ENCODE data around the gene CAPZA1.

DNA sequence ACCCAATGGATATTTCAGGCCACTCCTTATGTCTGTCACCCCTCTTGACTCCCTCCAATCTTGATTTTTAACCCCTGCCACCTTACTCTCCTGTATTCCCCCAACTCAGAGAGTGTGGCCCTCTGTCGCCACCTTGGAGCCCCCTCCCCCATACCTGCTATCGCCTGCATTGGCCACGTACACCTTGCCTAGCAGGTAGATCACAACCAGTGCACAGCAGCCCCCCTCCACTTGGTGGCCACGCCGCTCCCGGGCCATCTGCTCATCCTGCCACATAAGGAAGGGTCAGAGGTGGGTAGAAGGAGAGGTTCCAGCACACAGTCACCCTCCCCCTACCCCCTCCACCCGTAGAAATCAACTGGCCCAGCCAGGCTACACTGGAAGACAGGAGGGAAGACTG is 92.6 kb downstream of the CAPZA1 start:
- TF ChIP-seq, protein P1, sequence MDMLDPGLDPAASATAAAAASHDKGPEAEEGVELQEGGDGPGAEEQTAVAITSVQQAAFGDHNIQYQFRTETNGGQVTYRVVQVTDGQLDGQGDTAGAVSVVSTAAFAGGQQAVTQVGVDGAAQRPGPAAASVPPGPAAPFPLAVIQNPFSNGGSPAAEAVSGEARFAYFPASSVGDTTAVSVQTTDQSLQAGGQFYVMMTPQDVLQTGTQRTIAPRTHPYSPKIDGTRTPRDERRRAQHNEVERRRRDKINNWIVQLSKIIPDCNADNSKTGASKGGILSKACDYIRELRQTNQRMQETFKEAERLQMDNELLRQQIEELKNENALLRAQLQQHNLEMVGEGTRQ (IDR thresholded peaks at IDR 0.05; ENCODE audit: borderline replicate concordance, low read depth, low read length), result no peak
- TF ChIP-seq, protein P2, sequence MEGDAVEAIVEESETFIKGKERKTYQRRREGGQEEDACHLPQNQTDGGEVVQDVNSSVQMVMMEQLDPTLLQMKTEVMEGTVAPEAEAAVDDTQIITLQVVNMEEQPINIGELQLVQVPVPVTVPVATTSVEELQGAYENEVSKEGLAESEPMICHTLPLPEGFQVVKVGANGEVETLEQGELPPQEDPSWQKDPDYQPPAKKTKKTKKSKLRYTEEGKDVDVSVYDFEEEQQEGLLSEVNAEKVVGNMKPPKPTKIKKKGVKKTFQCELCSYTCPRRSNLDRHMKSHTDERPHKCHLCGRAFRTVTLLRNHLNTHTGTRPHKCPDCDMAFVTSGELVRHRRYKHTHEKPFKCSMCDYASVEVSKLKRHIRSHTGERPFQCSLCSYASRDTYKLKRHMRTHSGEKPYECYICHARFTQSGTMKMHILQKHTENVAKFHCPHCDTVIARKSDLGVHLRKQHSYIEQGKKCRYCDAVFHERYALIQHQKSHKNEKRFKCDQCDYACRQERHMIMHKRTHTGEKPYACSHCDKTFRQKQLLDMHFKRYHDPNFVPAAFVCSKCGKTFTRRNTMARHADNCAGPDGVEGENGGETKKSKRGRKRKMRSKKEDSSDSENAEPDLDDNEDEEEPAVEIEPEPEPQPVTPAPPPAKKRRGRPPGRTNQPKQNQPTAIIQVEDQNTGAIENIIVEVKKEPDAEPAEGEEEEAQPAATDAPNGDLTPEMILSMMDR (IDR thresholded peaks at IDR 0.05), result no peak
- TF ChIP-seq, protein P3, sequence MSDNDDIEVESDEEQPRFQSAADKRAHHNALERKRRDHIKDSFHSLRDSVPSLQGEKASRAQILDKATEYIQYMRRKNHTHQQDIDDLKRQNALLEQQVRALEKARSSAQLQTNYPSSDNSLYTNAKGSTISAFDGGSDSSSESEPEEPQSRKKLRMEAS (IDR thresholded peaks at IDR 0.05; ENCODE audit: low read depth), result no peak

All from SK-N-SH (cell line).